Measurements from ENCODE around the gene SNRK.

- TF ChIP-seq CTCF (IDR thresholded peaks at IDR 0.05; ENCODE audit: extremely low read depth in 1 of 2, insufficient read depth in 1 of 2, low read depth in 1 of 2, low read length in 2 of 2) (no peak), POLR2A (IDR thresholded peaks at IDR 0.05; ENCODE audit: low read depth, low read length) (no peak)
Observed at GRCh38 chr3:43289841-43290470, 3.6 kb downstream of the SNRK start.

Measured in endothelial cell of umbilical vein (primary cell).